Fibroblast of lung (primary cell): ENCODE data around the gene SYNJ1. TPM values are rescaled to one million over a fixed set of nuclear protein-coding genes. Genes with fewer than 3 reads are reported as not detected.

Experiments used
- DNase-seq, 2 donors: peaks; one replicate each; pipeline versions ENCODE4 v3.0.0 to v3.0.0-alpha.2; 2010; ENCODE audit warnings: low read depth in 2 of 2
- H2AFZ ChIP-seq: 2 replicates; pipeline ENCODE4 v1.5.1; 2012; ENCODE audit warnings: low read length, control low read depth, inconsistent platforms
- H3K27ac ChIP-seq: 2 replicates; pipeline ENCODE4 v1.5.1; 2011; ENCODE audit warnings: low read length, control low read depth; ENCODE audit not compliant: insufficient read depth
- H3K27me3 ChIP-seq: 2 replicates; pipeline ENCODE4 v1.5.1; 2011; ENCODE audit warnings: mild to moderate bottlenecking, low read length; ENCODE audit not compliant: control insufficient read depth, insufficient read depth
- H3K36me3 ChIP-seq: 2 replicates; pipeline ENCODE4 v1.5.1; 2011; ENCODE audit warnings: low read length; ENCODE audit not compliant: control insufficient read depth, insufficient read depth
- H3K4me1 ChIP-seq: 2 replicates; pipeline ENCODE4 v1.5.1; 2011; ENCODE audit warnings: low read length; ENCODE audit not compliant: control insufficient read depth, insufficient read depth; ENCODE audit errors: extremely low read depth
- H3K4me2 ChIP-seq: 2 replicates; pipeline ENCODE4 v1.5.1; 2011; ENCODE audit warnings: low read length, control low read depth; ENCODE audit not compliant: insufficient read depth; ENCODE audit errors: extremely low read depth
- H3K4me3 ChIP-seq, 4 experiments: fragments of 200-600 bp in 1 of 4; sonication (generic) in 1 of 4; replicated peaks in 1 of 4; 2 replicates each; pipeline ENCODE4 v1.5.1; 2011 to 2016; ENCODE audit warnings: low read length in 4 of 4, low read depth in 3 of 4, mild to moderate bottlenecking in 3 of 4, control low read depth in 2 of 4, inconsistent platforms in 1 of 4, mixed read lengths in 1 of 4; ENCODE audit not compliant: insufficient read depth in 1 of 4; ENCODE audit errors: control extremely low read depth in 1 of 4
- H3K79me2 ChIP-seq: 2 replicates; pipeline ENCODE4 v1.5.1; 2012; ENCODE audit warnings: mild to moderate bottlenecking, low read length, inconsistent platforms; ENCODE audit not compliant: control insufficient read depth, insufficient read depth
- H3K9ac ChIP-seq: 2 replicates; pipeline ENCODE4 v1.5.1; 2011; ENCODE audit warnings: mild to moderate bottlenecking, low read length, control low read depth; ENCODE audit not compliant: insufficient read depth
- H3K9me3 ChIP-seq: 2 replicates; pipeline ENCODE4 v1.5.1; 2012; ENCODE audit warnings: low read depth, low read length; ENCODE audit not compliant: control insufficient read depth, insufficient read depth
- H4K20me1 ChIP-seq: 2 replicates; pipeline ENCODE4 v1.5.1; 2011; ENCODE audit warnings: low read length; ENCODE audit not compliant: control insufficient read depth, insufficient read depth; ENCODE audit errors: extremely low read depth
- EZH2 ChIP-seq: IDR thresholded peaks from 2 replicates; pipeline ENCODE4 v1.5.1; 2012; ENCODE audit warnings: low read length, control low read depth, mild to moderate bottlenecking; ENCODE audit errors: missing control alignments
- polyA plus RNA-seq, 2 donors: library from polyadenylated mRNA; depleted of rRNA in 1 of 2; stranded (reverse) in 1 of 2; unstranded in 1 of 2; fragments of >200 nt; gene quantifications; 2 replicates each; pipeline ENCODE4 v1.2.1, GENCODE V29; 2011 to 2012; ENCODE audit warnings: missing spikeins in 1 of 2
- total RNA-seq: library from RNA; depleted of rRNA; stranded (reverse); fragments of >200 nt; gene quantifications from 2 replicates; pipeline ENCODE4 v1.2.1, GENCODE V29; 2014
- TF ChIP-seq, protein P1 (sequence below), 2 donors: IDR thresholded peaks in 1 of 2; conservative IDR thresholded peaks in 1 of 2; 1 replicate in 1 of 2; 2 replicates in 1 of 2; pipeline ENCODE4 v1.5.1; 2011 to 2012; ENCODE audit warnings: low read length in 2 of 2, control low read depth in 1 of 2, inconsistent platforms in 1 of 2, low read depth in 1 of 2, mild to moderate bottlenecking in 1 of 2

Gene SYNJ1
- total and polyA plus RNA-seq, 2 donors (not counting 1 experiment from before 2014, with no cell fraction given): 6.1 to 10.4 TPM

GRCh38 chr21:32693581-32693980, 34.2 kb downstream of the SYNJ1 start:
- Histone ChIP-seq H3K27ac (no peak overlapping the region), H3K9me3 (no peaks in the 10 kb centered on the region), H4K20me1 (no peaks in the 10 kb centered on the region), H3K79me2 (no peaks in the 10 kb centered on the region), H3K4me1 (no peaks in the 10 kb centered on the region), H2AFZ (no peak overlapping the region), H3K4me3 (no peak overlapping the region), H3K9ac (no peak overlapping the region), H3K4me2 (no peak overlapping the region), H3K27me3 (no peaks in the 10 kb centered on the region), H3K36me3 (no peaks in the 10 kb centered on the region)
- DNase-seq: no peak
- TF ChIP-seq EZH2: no peak
- TF ChIP-seq, protein P1, sequence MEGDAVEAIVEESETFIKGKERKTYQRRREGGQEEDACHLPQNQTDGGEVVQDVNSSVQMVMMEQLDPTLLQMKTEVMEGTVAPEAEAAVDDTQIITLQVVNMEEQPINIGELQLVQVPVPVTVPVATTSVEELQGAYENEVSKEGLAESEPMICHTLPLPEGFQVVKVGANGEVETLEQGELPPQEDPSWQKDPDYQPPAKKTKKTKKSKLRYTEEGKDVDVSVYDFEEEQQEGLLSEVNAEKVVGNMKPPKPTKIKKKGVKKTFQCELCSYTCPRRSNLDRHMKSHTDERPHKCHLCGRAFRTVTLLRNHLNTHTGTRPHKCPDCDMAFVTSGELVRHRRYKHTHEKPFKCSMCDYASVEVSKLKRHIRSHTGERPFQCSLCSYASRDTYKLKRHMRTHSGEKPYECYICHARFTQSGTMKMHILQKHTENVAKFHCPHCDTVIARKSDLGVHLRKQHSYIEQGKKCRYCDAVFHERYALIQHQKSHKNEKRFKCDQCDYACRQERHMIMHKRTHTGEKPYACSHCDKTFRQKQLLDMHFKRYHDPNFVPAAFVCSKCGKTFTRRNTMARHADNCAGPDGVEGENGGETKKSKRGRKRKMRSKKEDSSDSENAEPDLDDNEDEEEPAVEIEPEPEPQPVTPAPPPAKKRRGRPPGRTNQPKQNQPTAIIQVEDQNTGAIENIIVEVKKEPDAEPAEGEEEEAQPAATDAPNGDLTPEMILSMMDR (conservative IDR thresholded peaks at IDR 0.05 in 1 of 2, IDR thresholded peaks at IDR 0.05 in 1 of 2; ENCODE audit: low read depth in 1 of 2, low read length in 2 of 2): no peak

- Histone ChIP-seq H3K9ac (no peak overlapping the region), H3K79me2 (no peaks in the 10 kb centered on the region), H3K4me3 (no peak overlapping the region), H3K27me3 (no peaks in the 10 kb centered on the region), H3K4me2 (no peak overlapping the region), H4K20me1 (no peaks in the 10 kb centered on the region), H3K9me3 (no peaks in the 10 kb centered on the region), H3K27ac (no peak overlapping the region), H3K4me1 (no peaks in the 10 kb centered on the region), H3K36me3 (peaks cover 2% of the 10 kb centered on the region), H2AFZ (no peak overlapping the region)
- TF ChIP-seq, protein P1 (conservative IDR thresholded peaks at IDR 0.05 in 1 of 2, IDR thresholded peaks at IDR 0.05 in 1 of 2; ENCODE audit: low read depth in 1 of 2, low read length in 2 of 2): no peak
- no peak for TF ChIP-seq EZH2
- DNase-seq: no peak
Measured at GRCh38 chr21:32690085-32690484, 37.7 kb downstream of the SYNJ1 start.

DNA sequence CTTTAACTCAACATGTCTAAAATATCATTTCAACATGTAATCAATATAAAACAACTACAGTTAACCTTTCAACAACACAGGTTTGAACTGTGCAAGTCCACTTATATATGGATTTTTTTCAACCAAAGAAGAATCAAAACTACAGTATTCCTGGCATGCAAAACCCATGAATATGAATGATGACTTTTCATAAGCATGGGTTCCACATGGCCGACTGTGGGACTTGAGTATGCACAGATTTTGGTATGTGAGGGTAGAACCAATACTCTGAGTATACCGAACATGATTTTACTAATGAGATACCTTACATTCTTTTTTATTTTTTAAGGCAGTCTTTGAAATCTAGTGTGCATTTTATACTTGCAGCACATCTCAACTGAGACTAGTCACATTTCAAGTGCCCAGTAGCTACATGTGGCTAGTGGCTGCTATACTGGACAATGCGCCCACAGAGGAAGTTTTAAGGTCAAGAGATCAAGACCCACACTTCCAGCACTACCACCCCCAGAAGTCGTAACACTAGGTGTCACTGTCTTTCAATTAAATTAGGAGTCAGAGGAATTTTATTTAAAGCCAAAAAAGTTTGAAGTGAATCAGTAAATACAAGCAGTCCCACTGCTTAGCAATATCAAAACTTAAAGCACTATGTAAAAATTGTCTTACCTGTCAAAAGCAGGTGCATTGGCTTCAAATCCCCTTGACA, 40.0 kb downstream of the SYNJ1 start:
- no peak overlapping the region for H3K27ac ChIP-seq
- H3K4me3 ChIP-seq: no peak overlapping the region
- H3K79me2 ChIP-seq: no peaks in the 10 kb centered on the region
- H2AFZ ChIP-seq: no peak overlapping the region
- no peak overlapping the region for H3K4me2 ChIP-seq
- no peak overlapping the region for H3K9ac ChIP-seq
- no peaks in the 10 kb centered on the region for H3K27me3 ChIP-seq
- no peak for DNase-seq
- no peaks in the 10 kb centered on the region for H3K4me1 ChIP-seq
- H3K9me3 ChIP-seq: no peaks in the 10 kb centered on the region
- H3K36me3 ChIP-seq: peaks cover 2% of the 10 kb centered on the region
- TF ChIP-seq EZH2: no peak
- TF ChIP-seq, protein P1 (conservative IDR thresholded peaks at IDR 0.05 in 1 of 2, IDR thresholded peaks at IDR 0.05 in 1 of 2; ENCODE audit: low read depth in 1 of 2, low read length in 2 of 2): no peak
- H4K20me1 ChIP-seq: no peaks in the 10 kb centered on the region
